ENCODE data around the gene GRID1. TPM values are rescaled to one million over a fixed set of nuclear protein-coding genes. Genes with fewer than 3 reads are reported as not detected.

Gene GRID1
- total RNA-seq, 2 donors from 2014 or later = 0.37 to 0.67 TPM

GRCh38 chr10:86022906-86023305, 343.7 kb downstream of the GRID1 start:
- H3K27ac ChIP-seq = peak overlapping the region in 1 of 2 donors; percentile 75
- no peak overlapping the region for H3K4me3 ChIP-seq
- no peaks in the 10 kb centered on the region for H3K27me3 ChIP-seq
- H3K36me3 ChIP-seq = no peaks in the 10 kb centered on the region
- peaks cover 0 to 41% of the 10 kb centered on the region in 2 donors for H3K4me1 ChIP-seq
- TF ChIP-seq CTCF (IDR thresholded peaks at IDR 0.05) = no peak
- DNase-seq (ENCODE audit: low spot score) = no peak
- H3K9me3 ChIP-seq = no peaks in the 10 kb centered on the region

GRCh38 chr10:86020134-86020533, 346.5 kb downstream of the GRID1 start:
- no peak for TF ChIP-seq CTCF (IDR thresholded peaks at IDR 0.05)
- no peak for DNase-seq (ENCODE audit: low spot score)
- Histone ChIP-seq H3K27ac (no peak overlapping the region), H3K4me1 (peaks cover 0 to 40% of the 10 kb centered on the region in 2 donors), H3K27me3 (no peaks in the 10 kb centered on the region), H3K9me3 (no peaks in the 10 kb centered on the region), H3K4me3 (no peak overlapping the region), H3K36me3 (no peaks in the 10 kb centered on the region)

- TF ChIP-seq CTCF (IDR thresholded peaks at IDR 0.05) = no peak
- no peak overlapping the region for H3K27ac ChIP-seq
- H3K4me3 ChIP-seq = no peak overlapping the region
- no peaks in the 10 kb centered on the region for H3K27me3 ChIP-seq
- no peaks in the 10 kb centered on the region for H3K36me3 ChIP-seq
- no peak for DNase-seq (ENCODE audit: low spot score)
- H3K9me3 ChIP-seq = no peaks in the 10 kb centered on the region
- peaks cover 0 to 35% of the 10 kb centered on the region in 2 donors for H3K4me1 ChIP-seq
Measured at GRCh38 chr10:86019141-86019540, 347.5 kb downstream of the GRID1 start.

GRCh38 chr10:86018735-86019058, 347.9 kb downstream of the GRID1 start:
- H3K4me3 ChIP-seq = no peak overlapping the region
- H3K27me3 ChIP-seq = no peaks in the 10 kb centered on the region
- peak overlapping the region; percentile 62 to 67 for H3K27ac ChIP-seq
- no peak for DNase-seq (ENCODE audit: low spot score)
- no peaks in the 10 kb centered on the region for H3K9me3 ChIP-seq
- H3K36me3 ChIP-seq = no peaks in the 10 kb centered on the region
- peaks cover 0 to 34% of the 10 kb centered on the region in 2 donors for H3K4me1 ChIP-seq
- TF ChIP-seq CTCF (IDR thresholded peaks at IDR 0.05) = no peak

- H3K36me3 ChIP-seq = no peaks in the 10 kb centered on the region
- peak overlapping the region; percentile 62 to 67 for H3K27ac ChIP-seq
- H3K4me1 ChIP-seq = peaks cover 0 to 28% of the 10 kb centered on the region in 2 donors
- no peak for DNase-seq (ENCODE audit: low spot score)
- H3K9me3 ChIP-seq = no peaks in the 10 kb centered on the region
- H3K4me3 ChIP-seq = no peak overlapping the region
- TF ChIP-seq CTCF (IDR thresholded peaks at IDR 0.05) = no peak
- H3K27me3 ChIP-seq = no peaks in the 10 kb centered on the region
Measured at GRCh38 chr10:86017841-86018734, 348.5 kb downstream of the GRID1 start.
